HEK293 (cell line): Measurements from ENCODE around the gene MUC2.

ENCODE experiments used
- CTCF ChIA-PET: fragments of 350-600 bp; formaldehyde crosslinking; extraction: SDS; loops from one replicate; lab custom pipeline; 2021; ENCODE audit warnings: antibody characterized with exemption; lab: Yijun Ruan, JAX
- POLR2A ChIA-PET: fragments of 300-600 bp; formaldehyde crosslinking; extraction: SDS; loops from one replicate; lab custom pipeline; 2020; ENCODE audit warnings: antibody characterized with exemption, inconsistent platforms; lab: Yijun Ruan, JAX
- H3K27ac ChIP-seq: fragments of 200-500 bp; sonication (Bioruptor generic); 2 replicates; pipeline ENCODE4 v1.5.1; 2014; ENCODE audit warnings: low read depth, low read length, control low read depth, inconsistent platforms; ENCODE audit errors: extremely low read depth
- H3K36me3 ChIP-seq, 2 experiments: fragments of 200-500 bp in 1 of 2; sonication (Bioruptor generic) in 1 of 2; 1 replicate in 1 of 2; 2 replicates in 1 of 2; pipeline ENCODE4 v1.5.1; 2014 to 2017; ENCODE audit warnings: inconsistent platforms in 2 of 2, low read length in 2 of 2; ENCODE audit not compliant: control insufficient read depth in 2 of 2, insufficient read depth in 1 of 2
- H3K4me1 ChIP-seq: fragments of 200-500 bp; sonication (Bioruptor generic); 2 replicates; pipeline ENCODE4 v1.5.1; 2014; ENCODE audit warnings: mild to moderate bottlenecking, low read length, inconsistent platforms; ENCODE audit not compliant: control insufficient read depth, insufficient read depth
- H3K4me3 ChIP-seq: 2 replicates; pipeline ENCODE4 v1.5.1; 2011; ENCODE audit warnings: low read depth, mild to moderate bottlenecking, control low read depth, low read length, moderate library complexity
- H3K9me3 ChIP-seq: fragments of 200-500 bp; sonication (Bioruptor generic); 2 replicates; pipeline ENCODE4 v1.5.1; 2014; ENCODE audit warnings: low read depth, low read length, inconsistent platforms; ENCODE audit not compliant: control insufficient read depth, insufficient read depth
- KLF8 ChIP-seq: fragments of 450-650 bp; formaldehyde crosslinking; IDR thresholded peaks from 2 replicates; pipeline ENCODE4 v1.5.1; 2016; ENCODE audit warnings: missing biosample characterization, missing genetic modification characterization
- MYNN ChIP-seq: fragments of 450-650 bp; formaldehyde crosslinking; IDR thresholded peaks from 2 replicates; pipeline ENCODE4 v1.5.1; 2016; ENCODE audit warnings: missing biosample characterization, missing genetic modification characterization, borderline replicate concordance
- PRDM1 ChIP-seq: fragments of 450-650 bp; formaldehyde crosslinking; IDR thresholded peaks from 2 replicates; pipeline ENCODE4; 2016; ENCODE audit warnings: missing biosample characterization, missing genetic modification characterization
- RBAK ChIP-seq: fragments of 450-650 bp; formaldehyde crosslinking; IDR thresholded peaks from 2 replicates; pipeline ENCODE4 v1.5.1; 2016; ENCODE audit warnings: missing biosample characterization, missing genetic modification characterization
- SP7 ChIP-seq: fragments of 450-650 bp; formaldehyde crosslinking; IDR thresholded peaks from 2 replicates; pipeline ENCODE4 v1.5.1; 2016; ENCODE audit warnings: missing biosample characterization, missing genetic modification characterization
- ZNF155 ChIP-seq: fragments of 450-650 bp; formaldehyde crosslinking; IDR thresholded peaks from 2 replicates; pipeline ENCODE4 v1.5.1; 2016; ENCODE audit warnings: missing biosample characterization, missing genetic modification characterization
- ZNF48 ChIP-seq: fragments of 450-650 bp; formaldehyde crosslinking; IDR thresholded peaks from 2 replicates; pipeline ENCODE4 v1.5.1; 2016; ENCODE audit warnings: missing biosample characterization, missing genetic modification characterization
- ZNF530 ChIP-seq: fragments of 450-650 bp; formaldehyde crosslinking; IDR thresholded peaks from 2 replicates; pipeline ENCODE4 v1.5.1; 2016; ENCODE audit warnings: low read depth, missing biosample characterization, missing genetic modification characterization
- ZNF585B ChIP-seq: fragments of 450-650 bp; formaldehyde crosslinking; IDR thresholded peaks from 2 replicates; pipeline ENCODE4 v1.5.1; 2016; ENCODE audit warnings: missing biosample characterization, missing genetic modification characterization
- ZNF621 ChIP-seq: fragments of 450-650 bp; formaldehyde crosslinking; IDR thresholded peaks from 2 replicates; pipeline ENCODE4 v1.5.1; 2017; ENCODE audit warnings: missing biosample characterization, missing genetic modification characterization
- ZNF76 ChIP-seq: fragments of 450-650 bp; formaldehyde crosslinking; IDR thresholded peaks from 2 replicates; pipeline ENCODE4; 2016; ENCODE audit warnings: low read depth, missing biosample characterization, missing genetic modification characterization, borderline replicate concordance
- TF ChIP-seq, protein P1 (sequence below): fragments of 450-650 bp; formaldehyde crosslinking; IDR thresholded peaks from 2 replicates; pipeline ENCODE4 v1.5.1; 2016; ENCODE audit warnings: missing biosample characterization, missing genetic modification characterization
- TF ChIP-seq, protein P2 (sequence below): fragments of 450-650 bp; formaldehyde crosslinking; conservative IDR thresholded peaks from 2 replicates; pipeline ENCODE4 v1.5.1; 2016; ENCODE audit warnings: low read depth, missing biosample characterization, missing genetic modification characterization
- TF ChIP-seq, protein P3 (sequence below): fragments of 450-650 bp; formaldehyde crosslinking; conservative IDR thresholded peaks from 2 replicates; pipeline ENCODE4 v1.5.1; 2016; ENCODE audit warnings: low read depth, missing biosample characterization, missing genetic modification characterization
- TF ChIP-seq, protein P4 (sequence below): fragments of 450-650 bp; formaldehyde crosslinking; IDR thresholded peaks from 2 replicates; pipeline ENCODE4 v1.5.1; 2016; ENCODE audit warnings: missing biosample characterization, missing genetic modification characterization
- TF ChIP-seq, protein P5 (sequence below): fragments of 450-650 bp; formaldehyde crosslinking; IDR thresholded peaks from 2 replicates; pipeline ENCODE4 v1.5.1; 2016; ENCODE audit warnings: missing biosample characterization, missing genetic modification characterization
- TF ChIP-seq, protein P6 (sequence below): fragments of 450-650 bp; formaldehyde crosslinking; IDR thresholded peaks from 2 replicates; pipeline ENCODE4 v1.5.1; 2017; ENCODE audit warnings: missing biosample characterization, missing genetic modification characterization

MUC2 gene

DNA sequence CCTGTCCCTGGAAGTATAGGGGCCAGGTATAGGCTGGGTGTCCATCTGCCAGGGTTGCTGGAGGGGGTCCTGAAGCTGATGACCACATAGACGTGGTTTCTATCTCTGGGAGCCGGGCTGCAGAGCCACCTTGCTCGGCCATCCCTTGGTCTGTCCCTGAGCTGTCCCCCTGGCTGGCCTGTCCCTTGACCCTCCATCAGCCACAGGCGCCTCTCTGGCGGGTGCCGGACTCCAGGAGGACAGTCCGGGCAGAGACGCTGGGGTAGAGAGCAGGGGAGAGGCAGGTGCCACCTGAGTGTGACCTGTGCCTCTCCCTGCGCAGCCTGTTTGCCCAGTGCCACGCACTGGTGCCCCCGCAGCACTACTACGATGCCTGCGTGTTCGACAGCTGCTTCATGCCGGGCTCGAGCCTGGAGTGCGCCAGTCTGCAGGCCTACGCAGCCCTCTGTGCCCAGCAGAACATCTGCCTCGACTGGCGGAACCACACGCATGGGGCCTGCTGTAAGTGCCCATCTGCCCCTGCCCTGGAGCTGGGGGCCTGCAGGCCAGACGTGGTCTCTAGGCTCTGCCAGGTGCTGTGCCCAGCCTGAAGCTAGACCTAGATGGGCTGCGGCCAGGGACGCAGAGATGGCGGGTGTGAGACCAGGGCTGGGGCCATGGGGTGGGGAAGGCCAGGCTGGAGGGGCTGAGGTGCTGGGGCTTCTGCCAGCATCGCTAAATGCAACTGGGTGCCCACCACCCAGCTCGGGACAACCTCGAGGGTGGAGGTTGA lies 29.9 kb downstream of the MUC2 start:
- TF ChIP-seq, protein P1, sequence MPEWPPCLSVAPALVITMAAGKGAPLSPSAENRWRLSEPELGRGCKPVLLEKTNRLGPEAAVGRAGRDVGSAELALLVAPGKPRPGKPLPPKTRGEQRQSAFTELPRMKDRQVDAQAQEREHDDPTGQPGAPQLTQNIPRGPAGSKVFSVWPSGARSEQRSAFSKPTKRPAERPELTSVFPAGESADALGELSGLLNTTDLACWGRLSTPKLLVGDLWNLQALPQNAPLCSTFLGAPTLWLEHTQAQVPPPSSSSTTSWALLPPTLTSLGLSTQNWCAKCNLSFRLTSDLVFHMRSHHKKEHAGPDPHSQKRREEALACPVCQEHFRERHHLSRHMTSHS (tag by site-specific recombination) = no peak
- TF ChIP-seq PRDM1 (tag by site-specific recombination) = no peak
- TF ChIP-seq ZNF585B = no peak
- TF ChIP-seq MYNN (tag by site-specific recombination) = no peak
- TF ChIP-seq RBAK (tag by site-specific recombination) = no peak
- Histone ChIP-seq H3K9me3 (no peaks in the 10 kb centered on the region), H3K36me3 (no peaks in the 10 kb centered on the region), H3K4me3 (no peak overlapping the region), H3K4me1 (no peaks in the 10 kb centered on the region), H3K27ac (no peak overlapping the region)
- CTCF ChIA-PET = interaction anchor here (0.6 kb wide), 2 partner anchors 83 to 1113 kb away, joined by 3 read pairs; no protein-coding TSS in a partner anchor
- POLR2A ChIA-PET = no interaction called here

DNA sequence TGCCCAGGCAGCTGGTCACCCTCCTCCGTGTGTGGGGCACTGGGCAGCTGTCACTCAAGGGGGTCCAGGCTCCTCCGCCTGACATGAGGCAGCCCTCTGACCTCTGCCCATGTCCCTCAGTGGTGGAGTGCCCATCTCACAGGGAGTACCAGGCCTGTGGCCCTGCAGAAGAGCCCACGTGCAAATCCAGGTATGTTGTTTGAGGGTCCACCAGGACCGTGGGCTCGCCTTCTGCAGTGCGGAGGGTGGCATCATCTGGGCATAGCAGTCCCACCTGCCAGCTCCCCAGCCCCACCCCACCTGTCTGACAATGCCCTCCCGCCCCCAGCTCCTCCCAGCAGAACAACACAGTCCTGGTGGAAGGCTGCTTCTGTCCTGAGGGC lies 30.5 kb downstream of the MUC2 start:
- ChIA-PET POLR2A (no interaction called here), CTCF (no interaction called here)
- Histone ChIP-seq H3K9me3 (no peaks in the 10 kb centered on the region), H3K4me1 (no peaks in the 10 kb centered on the region), H3K4me3 (no peak overlapping the region), H3K27ac (no peak overlapping the region), H3K36me3 (no peaks in the 10 kb centered on the region)
- TF ChIP-seq, protein P2, sequence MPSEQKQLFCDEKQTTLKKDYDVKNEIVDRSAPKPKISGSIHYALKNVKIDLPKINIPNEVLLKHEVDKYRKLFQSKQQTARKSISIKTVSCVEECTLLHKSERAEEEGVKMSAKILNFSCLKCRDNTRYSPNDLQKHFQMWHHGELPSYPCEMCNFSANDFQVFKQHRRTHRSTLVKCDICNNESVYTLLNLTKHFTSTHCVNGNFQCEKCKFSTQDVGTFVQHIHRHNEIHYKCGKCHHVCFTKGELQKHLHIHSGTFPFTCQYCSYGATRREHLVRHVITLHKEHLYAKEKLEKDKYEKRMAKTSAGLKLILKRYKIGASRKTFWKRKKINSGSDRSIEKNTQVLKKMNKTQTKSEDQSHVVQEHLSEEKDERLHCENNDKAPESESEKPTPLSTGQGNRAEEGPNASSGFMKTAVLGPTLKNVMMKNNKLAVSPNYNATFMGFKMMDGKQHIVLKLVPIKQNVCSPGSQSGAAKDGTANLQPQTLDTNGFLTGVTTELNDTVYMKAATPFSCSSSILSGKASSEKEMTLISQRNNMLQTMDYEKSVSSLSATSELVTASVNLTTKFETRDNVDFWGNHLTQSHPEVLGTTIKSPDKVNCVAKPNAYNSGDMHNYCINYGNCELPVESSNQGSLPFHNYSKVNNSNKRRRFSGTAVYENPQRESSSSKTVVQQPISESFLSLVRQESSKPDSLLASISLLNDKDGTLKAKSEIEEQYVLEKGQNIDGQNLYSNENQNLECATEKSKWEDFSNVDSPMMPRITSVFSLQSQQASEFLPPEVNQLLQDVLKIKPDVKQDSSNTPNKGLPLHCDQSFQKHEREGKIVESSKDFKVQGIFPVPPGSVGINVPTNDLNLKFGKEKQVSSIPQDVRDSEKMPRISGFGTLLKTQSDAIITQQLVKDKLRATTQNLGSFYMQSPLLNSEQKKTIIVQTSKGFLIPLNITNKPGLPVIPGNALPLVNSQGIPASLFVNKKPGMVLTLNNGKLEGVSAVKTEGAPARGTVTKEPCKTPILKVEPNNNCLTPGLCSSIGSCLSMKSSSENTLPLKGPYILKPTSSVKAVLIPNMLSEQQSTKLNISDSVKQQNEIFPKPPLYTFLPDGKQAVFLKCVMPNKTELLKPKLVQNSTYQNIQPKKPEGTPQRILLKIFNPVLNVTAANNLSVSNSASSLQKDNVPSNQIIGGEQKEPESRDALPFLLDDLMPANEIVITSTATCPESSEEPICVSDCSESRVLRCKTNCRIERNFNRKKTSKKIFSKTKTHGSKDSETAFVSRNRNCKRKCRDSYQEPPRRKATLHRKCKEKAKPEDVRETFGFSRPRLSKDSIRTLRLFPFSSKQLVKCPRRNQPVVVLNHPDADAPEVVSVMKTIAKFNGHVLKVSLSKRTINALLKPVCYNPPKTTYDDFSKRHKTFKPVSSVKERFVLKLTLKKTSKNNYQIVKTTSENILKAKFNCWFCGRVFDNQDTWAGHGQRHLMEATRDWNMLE (tag by site-specific recombination) = no peak
- TF ChIP-seq SP7 (no peak), KLF8 (tag by site-specific recombination) (no peak), ZNF530 (tag by site-specific recombination) (no peak), ZNF48 (tag by site-specific recombination) (no peak), ZNF621 (tag by site-specific recombination) (no peak), ZNF76 (tag by site-specific recombination) (no peak), ZNF155 (tag by site-specific recombination) (no peak)
- TF ChIP-seq, protein P3, sequence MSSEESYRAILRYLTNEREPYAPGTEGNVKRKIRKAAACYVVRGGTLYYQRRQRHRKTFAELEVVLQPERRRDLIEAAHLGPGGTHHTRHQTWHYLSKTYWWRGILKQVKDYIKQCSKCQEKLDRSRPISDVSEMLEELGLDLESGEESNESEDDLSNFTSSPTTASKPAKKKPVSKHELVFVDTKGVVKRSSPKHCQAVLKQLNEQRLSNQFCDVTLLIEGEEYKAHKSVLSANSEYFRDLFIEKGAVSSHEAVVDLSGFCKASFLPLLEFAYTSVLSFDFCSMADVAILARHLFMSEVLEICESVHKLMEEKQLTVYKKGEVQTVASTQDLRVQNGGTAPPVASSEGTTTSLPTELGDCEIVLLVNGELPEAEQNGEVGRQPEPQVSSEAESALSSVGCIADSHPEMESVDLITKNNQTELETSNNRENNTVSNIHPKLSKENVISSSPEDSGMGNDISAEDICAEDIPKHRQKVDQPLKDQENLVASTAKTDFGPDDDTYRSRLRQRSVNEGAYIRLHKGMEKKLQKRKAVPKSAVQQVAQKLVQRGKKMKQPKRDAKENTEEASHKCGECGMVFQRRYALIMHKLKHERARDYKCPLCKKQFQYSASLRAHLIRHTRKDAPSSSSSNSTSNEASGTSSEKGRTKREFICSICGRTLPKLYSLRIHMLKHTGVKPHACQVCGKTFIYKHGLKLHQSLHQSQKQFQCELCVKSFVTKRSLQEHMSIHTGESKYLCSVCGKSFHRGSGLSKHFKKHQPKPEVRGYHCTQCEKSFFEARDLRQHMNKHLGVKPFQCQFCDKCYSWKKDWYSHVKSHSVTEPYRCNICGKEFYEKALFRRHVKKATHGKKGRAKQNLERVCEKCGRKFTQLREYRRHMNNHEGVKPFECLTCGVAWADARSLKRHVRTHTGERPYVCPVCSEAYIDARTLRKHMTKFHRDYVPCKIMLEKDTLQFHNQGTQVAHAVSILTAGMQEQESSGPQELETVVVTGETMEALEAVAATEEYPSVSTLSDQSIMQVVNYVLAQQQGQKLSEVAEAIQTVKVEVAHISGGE = no peak
- TF ChIP-seq, protein P4, sequence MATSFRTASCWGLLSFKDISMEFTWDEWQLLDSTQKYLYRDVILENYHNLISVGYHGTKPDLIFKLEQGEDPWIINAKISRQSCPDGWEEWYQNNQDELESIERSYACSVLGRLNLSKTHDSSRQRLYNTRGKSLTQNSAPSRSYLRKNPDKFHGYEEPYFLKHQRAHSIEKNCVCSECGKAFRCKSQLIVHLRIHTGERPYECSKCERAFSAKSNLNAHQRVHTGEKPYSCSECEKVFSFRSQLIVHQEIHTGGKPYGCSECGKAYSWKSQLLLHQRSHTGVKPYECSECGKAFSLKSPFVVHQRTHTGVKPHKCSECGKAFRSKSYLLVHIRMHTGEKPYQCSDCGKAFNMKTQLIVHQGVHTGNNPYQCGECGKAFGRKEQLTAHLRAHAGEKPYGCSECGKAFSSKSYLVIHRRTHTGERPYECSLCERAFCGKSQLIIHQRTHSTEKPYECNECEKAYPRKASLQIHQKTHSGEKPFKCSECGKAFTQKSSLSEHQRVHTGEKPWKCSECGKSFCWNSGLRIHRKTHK = no peak
- TF ChIP-seq, protein P5, sequence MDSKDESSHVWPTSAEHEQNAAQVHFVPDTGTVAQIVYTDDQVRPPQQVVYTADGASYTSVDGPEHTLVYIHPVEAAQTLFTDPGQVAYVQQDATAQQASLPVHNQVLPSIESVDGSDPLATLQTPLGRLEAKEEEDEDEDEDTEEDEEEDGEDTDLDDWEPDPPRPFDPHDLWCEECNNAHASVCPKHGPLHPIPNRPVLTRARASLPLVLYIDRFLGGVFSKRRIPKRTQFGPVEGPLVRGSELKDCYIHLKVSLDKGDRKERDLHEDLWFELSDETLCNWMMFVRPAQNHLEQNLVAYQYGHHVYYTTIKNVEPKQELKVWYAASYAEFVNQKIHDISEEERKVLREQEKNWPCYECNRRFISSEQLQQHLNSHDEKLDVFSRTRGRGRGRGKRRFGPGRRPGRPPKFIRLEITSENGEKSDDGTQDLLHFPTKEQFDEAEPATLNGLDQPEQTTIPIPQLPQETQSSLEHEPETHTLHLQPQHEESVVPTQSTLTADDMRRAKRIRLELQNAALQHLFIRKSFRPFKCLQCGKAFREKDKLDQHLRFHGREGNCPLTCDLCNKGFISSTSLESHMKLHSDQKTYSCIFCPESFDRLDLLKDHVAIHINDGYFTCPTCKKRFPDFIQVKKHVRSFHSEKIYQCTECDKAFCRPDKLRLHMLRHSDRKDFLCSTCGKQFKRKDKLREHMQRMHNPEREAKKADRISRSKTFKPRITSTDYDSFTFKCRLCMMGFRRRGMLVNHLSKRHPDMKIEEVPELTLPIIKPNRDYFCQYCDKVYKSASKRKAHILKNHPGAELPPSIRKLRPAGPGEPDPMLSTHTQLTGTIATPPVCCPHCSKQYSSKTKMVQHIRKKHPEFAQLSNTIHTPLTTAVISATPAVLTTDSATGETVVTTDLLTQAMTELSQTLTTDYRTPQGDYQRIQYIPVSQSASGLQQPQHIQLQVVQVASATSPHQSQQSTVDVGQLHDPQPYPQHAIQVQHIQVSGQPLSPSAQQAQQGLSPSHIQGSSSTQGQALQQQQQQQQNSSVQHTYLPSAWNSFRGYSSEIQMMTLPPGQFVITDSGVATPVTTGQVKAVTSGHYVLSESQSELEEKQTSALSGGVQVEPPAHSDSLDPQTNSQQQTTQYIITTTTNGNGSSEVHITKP (tag by site-specific recombination) = no peak
- TF ChIP-seq, protein P6, sequence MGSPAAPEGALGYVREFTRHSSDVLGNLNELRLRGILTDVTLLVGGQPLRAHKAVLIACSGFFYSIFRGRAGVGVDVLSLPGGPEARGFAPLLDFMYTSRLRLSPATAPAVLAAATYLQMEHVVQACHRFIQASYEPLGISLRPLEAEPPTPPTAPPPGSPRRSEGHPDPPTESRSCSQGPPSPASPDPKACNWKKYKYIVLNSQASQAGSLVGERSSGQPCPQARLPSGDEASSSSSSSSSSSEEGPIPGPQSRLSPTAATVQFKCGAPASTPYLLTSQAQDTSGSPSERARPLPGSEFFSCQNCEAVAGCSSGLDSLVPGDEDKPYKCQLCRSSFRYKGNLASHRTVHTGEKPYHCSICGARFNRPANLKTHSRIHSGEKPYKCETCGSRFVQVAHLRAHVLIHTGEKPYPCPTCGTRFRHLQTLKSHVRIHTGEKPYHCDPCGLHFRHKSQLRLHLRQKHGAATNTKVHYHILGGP (tag by site-specific recombination) = no peak
